ENCODE results near the gene ULK2. TPM values are rescaled to one million over a fixed set of nuclear protein-coding genes. Genes with fewer than 3 reads are reported as not detected.

Gene ULK2
- total and polyA plus RNA-seq, 8 donors, result 14.4 to 36.7 (median 28.3) TPM

- DNase-seq (peak in 2 of 4 donors; percentile 67 to 87), ATAC-seq (peak; percentile 78)
- Histone ChIP-seq H3K9me3 (no peaks in the 10 kb centered on the region), H3K27me3 (no peaks in the 10 kb centered on the region), H3K36me3 (no peaks in the 10 kb centered on the region), H3K4me1 (peaks cover 0 to 4% of the 10 kb centered on the region in 2 donors), H3K4me3 (no peak overlapping the region), H3K27ac (no peak overlapping the region)
- peak; percentile 41 to 72 for TF ChIP-seq CTCF (IDR thresholded peaks at IDR 0.05)
- intact Hi-C loops (cut with DNase I), result loop anchor here in 1 of 2 donors (10.0 kb wide), 1 partner anchor 248 kb away; no protein-coding TSS in a partner anchor
Measured at GRCh38 chr17:19762515-19762961, 105.2 kb downstream of the ULK2 start.

DNA sequence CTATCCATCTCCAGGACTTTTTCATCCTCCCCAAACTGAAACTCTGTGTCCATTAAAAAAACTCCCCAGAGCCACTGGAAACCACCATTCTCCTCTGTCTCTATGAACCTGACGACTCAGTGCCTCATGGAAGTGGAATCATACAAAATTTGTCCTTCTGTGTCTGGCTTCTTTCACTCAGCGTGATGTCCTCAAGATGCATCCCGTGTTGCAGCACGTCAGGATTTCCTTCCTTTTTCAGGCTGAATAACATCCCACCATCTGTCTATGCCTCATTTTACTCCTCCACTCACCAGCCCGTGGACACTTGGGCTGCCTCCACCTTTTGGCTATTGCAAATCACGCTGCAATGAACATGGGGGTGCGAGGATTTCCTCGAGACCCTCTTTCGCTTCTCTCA, 107.0 kb downstream of the ULK2 start:
- no peak for TF ChIP-seq CTCF (IDR thresholded peaks at IDR 0.05)
- intact Hi-C loops (cut with DNase I), result loop anchor here in 1 of 2 donors (10.0 kb wide), 1 partner anchor 246 kb away; no protein-coding TSS in a partner anchor
- Histone ChIP-seq H3K27ac (no peak overlapping the region), H3K36me3 (no peaks in the 10 kb centered on the region), H3K4me3 (no peak overlapping the region), H3K27me3 (no peaks in the 10 kb centered on the region), H3K9me3 (no peaks in the 10 kb centered on the region), H3K4me1 (peaks cover 0 to 4% of the 10 kb centered on the region in 2 donors)
- ATAC-seq (no peak), DNase-seq (no peak)

DNA sequence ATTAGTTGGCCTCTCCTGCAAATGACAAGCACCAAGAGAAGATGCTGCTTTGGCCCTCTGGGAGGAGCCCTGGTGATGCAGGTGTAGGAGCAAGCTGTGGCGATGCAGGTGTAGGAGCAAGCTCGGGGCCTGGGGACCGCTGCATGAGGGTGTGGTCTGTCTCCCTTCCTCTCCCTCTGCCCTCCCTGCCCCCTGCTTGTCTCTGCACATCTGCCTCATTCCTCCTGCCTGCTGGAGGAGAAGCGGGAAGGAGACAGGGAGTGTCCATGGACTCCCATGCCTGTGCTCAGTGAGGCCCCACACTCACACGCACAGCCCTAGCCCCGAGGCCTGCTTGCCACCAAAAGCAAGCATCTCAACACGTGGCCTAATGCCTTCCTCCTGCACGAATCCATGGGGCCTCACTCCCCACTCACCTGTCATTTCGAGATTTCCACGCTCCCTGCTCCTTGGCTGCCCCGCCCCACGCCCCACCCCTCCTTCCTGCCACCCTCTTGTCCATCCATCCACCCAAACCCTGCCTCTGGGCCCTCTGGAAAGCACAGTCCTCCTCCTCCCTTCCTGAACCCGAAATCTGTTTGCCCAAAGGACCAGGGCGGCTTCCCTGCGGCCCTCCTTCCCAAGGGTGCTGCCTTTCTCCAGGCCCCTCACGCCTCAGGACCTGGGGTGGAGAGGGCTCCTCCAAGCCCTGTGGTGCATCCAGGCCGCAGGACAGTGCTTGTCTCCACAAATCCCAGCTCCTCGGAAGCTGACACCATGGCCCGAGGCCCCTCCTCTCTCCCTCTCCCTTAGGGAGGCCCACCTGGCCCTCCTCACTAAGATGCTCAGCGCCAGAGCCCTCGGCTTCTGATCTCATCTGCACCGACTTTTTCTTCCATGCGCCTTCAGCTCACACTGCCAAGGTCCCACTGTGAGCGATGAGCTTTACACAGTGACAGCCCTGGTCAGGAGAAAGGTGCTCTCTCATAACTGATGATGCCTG, 107.9 kb downstream of the ULK2 start:
- Histone ChIP-seq H3K9me3 (no peaks in the 10 kb centered on the region), H3K4me3 (no peak overlapping the region), H3K36me3 (no peaks in the 10 kb centered on the region), H3K4me1 (peaks cover 0 to 4% of the 10 kb centered on the region in 2 donors), H3K27ac (no peak overlapping the region), H3K27me3 (no peaks in the 10 kb centered on the region)
- no peak for TF ChIP-seq CTCF (IDR thresholded peaks at IDR 0.05)
- intact Hi-C loops (cut with DNase I), result loop anchor here in 1 of 2 donors (10.0 kb wide), 1 partner anchor 245 kb away; no protein-coding TSS in a partner anchor
- no peak for ATAC-seq
- peak in 1 of 4 donors; percentile 62 for DNase-seq

GRCh38 chr17:19757536-19758180, 110.1 kb downstream of the ULK2 start:
- DNase-seq, result no peak
- Histone ChIP-seq H3K4me1 (peaks cover 0 to 14% of the 10 kb centered on the region in 2 donors), H3K27ac (no peak overlapping the region), H3K9me3 (no peaks in the 10 kb centered on the region), H3K36me3 (no peaks in the 10 kb centered on the region), H3K4me3 (no peak overlapping the region), H3K27me3 (no peaks in the 10 kb centered on the region)
- intact Hi-C loops (cut with DNase I), result no loop called here
- no peak for ATAC-seq
- TF ChIP-seq CTCF (IDR thresholded peaks at IDR 0.05), result no peak

DNA sequence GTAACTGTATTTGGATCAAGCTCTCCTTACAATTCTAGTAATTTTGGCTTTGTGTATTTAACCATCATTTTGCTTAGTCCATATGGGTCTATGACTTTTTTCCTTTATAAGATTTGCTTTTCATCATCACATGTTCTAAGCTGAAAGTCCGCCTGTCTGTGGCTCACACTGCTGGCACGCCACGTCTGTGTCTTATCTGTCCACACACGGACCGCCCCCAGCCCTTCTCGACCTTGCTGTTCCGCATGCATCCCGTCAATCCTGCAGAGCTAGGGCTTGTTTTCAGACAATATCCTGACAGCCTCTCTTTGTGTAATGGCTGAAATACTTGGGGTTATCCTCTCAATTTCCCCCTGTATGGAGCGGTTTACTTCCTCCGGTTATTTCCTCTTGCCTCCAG, 111.2 kb downstream of the ULK2 start:
- Histone ChIP-seq H3K4me3 (no peak overlapping the region), H3K4me1 (peaks cover 0 to 15% of the 10 kb centered on the region in 2 donors), H3K36me3 (no peaks in the 10 kb centered on the region), H3K27me3 (no peaks in the 10 kb centered on the region), H3K27ac (no peak overlapping the region), H3K9me3 (no peaks in the 10 kb centered on the region)
- no peak for ATAC-seq
- intact Hi-C loops (cut with DNase I), result no loop called here
- no peak for DNase-seq
- no peak for TF ChIP-seq CTCF (IDR thresholded peaks at IDR 0.05)
